A673 (cell line): ENCODE results near the gene SGCA. TPM values are rescaled to one million over a fixed set of nuclear protein-coding genes. Genes with fewer than 3 reads are reported as not detected.

ENCODE experiments used
- BruUV-seq: library from RNA; stranded (reverse); fragments of 400-500 nt; replicated peaks from 2 replicates; lab custom pipeline; 2021; lab: Mats Ljungman, UMichigan
- CTCF ChIA-PET: fragments of 300-600 bp; sonication (Branson Sonifier 250); formaldehyde crosslinking; loops from one replicate; lab custom pipeline; 2022; ENCODE audit warnings: antibody characterized with exemption; lab: Charles Lee
- POLR2A ChIA-PET: fragments of 300-600 bp; sonication (Branson Sonifier 250); formaldehyde crosslinking; loops from one replicate; lab custom pipeline; 2022; ENCODE audit warnings: antibody characterized with exemption; ENCODE audit not compliant: low non-redundant PET; lab: Charles Lee
- DNase-seq: peaks from one replicate; pipeline ENCODE4 v3.0.0-alpha.2; 2015; ENCODE audit warnings: low spot score
- H3K27ac ChIP-seq: fragments of 200-600 bp; sonication (generic); 2 replicates; pipeline ENCODE4 v1.5.1; 2016; ENCODE audit warnings: mixed run types, low read depth, mild to moderate bottlenecking, mixed read lengths, antibody characterized with exemption, low read length; ENCODE audit not compliant: poor library complexity, severe bottlenecking
- H3K27me3 ChIP-seq: fragments of 200-600 bp; sonication (generic); replicated peaks from 2 replicates; pipeline ENCODE4 v1.6.1; 2017; ENCODE audit warnings: mixed run types, low read depth, mild to moderate bottlenecking, mixed read lengths, antibody characterized with exemption, low read length; ENCODE audit not compliant: insufficient read depth, poor library complexity
- H3K36me3 ChIP-seq: fragments of 200-600 bp; sonication (generic); 2 replicates; pipeline ENCODE4 v1.6.1; 2016; ENCODE audit warnings: mixed run types, mild to moderate bottlenecking, mixed read lengths, antibody characterized with exemption, low read length; ENCODE audit not compliant: insufficient read depth, poor library complexity, severe bottlenecking
- H3K4me1 ChIP-seq: fragments of 200-600 bp; sonication (generic); 2 replicates; pipeline ENCODE4 v1.6.1; 2017; ENCODE audit warnings: mixed run types, mild to moderate bottlenecking, mixed read lengths, antibody characterized with exemption, low read length; ENCODE audit not compliant: insufficient read depth, poor library complexity, severe bottlenecking
- H3K4me3 ChIP-seq: fragments of 200-600 bp; sonication (generic); 2 replicates; pipeline ENCODE4 v1.5.1; 2016; ENCODE audit warnings: low read depth, mixed run types, mild to moderate bottlenecking, mixed read lengths, low read length; ENCODE audit not compliant: poor library complexity, severe bottlenecking
- H3K9me3 ChIP-seq: fragments of 200-600 bp; sonication (generic); 2 replicates; pipeline ENCODE4 v1.6.1; 2016; ENCODE audit warnings: mixed run types, low read depth, mild to moderate bottlenecking, mixed read lengths, antibody characterized with exemption, low read length; ENCODE audit not compliant: poor library complexity, severe bottlenecking
- EZH2 ChIP-seq: fragments of 200-600 bp; sonication (generic); IDR thresholded peaks from 2 replicates; pipeline ENCODE4 v1.6.1; 2017; ENCODE audit warnings: borderline replicate concordance, low read depth, mild to moderate bottlenecking, mixed read lengths, antibody characterized with exemption, low read length; ENCODE audit not compliant: poor library complexity, severe bottlenecking
- intact Hi-C: fragments of 100-400 bp; cut with micrococcal nuclease; formaldehyde crosslinking; loops from one replicate; pipeline ENCODE4 v1.10.0; 2022; ENCODE audit not compliant: unreplicated experiment
- total RNA-seq: library from RNA; stranded (reverse); gene quantifications from 2 replicates; pipeline ENCODE4 v1.2.3, GENCODE V29; 2021
- TF ChIP-seq, protein P1 (sequence below): fragments of 300-800, 200-600 bp; sonication (generic); conservative IDR thresholded peaks from 2 replicates; pipeline ENCODE4 v1.5.1; 2017; ENCODE audit warnings: low read depth, mild to moderate bottlenecking, antibody characterized with exemption, low read length, moderate library complexity, mixed read lengths

SGCA gene
- total RNA-seq, 1 experiment from 2014 or later, result not detected

DNA sequence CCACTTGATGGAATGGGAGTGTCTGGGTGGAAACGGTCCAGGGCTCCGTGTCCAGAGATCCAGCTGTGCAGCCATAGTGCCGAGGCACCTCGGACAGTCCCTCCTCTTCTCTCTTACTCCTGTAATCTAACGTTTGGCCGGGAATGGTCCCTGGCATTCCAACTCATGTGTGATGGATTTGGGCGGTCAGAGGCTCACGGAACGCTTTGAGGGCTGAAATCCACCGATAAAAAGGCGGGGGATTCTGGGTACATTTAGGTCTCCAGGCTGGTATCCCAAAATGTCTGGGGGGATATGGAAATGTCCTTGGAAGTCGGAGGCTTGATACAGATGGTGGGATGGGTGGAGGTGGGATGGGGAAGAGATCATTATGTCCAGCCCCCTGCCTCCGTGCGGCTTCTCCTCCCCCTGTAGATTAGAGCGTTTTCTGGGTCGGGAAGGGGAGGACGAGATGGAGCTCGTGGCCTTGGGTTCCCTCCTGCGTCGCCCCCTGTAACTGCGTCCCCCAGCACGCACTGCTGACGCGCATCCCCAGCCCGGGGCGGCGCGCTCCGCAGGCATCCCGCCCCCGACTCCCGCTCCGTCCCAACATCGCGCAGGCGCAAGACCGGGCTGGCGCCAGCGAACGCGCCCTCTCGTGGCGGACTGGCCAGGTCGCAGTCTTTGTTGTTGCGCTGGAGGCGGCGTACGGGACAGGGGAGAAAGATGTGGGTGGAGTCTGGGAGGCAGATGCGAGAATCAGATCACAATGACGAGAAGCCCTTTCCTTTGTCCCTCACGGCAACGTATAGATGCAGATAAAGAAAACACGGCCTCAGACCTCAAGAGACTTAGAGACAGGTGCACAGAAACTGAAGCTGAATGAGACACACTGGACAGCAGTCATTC, 4.5 kb upstream of the SGCA start:
- DNase-seq, result peak; percentile 96
- ChIA-PET POLR2A (no interaction called here), CTCF (interaction anchor here (0.8 to 1.6 kb wide), 5 partner anchors 8 to 67 kb away, joined by 4 to 6 read pairs (median 5); no protein-coding TSS in a partner anchor)
- H3K27me3 ChIP-seq, result no peaks in the 10 kb centered on the region
- peaks cover 5% of the 10 kb centered on the region for H3K4me1 ChIP-seq
- H3K4me3 ChIP-seq, result peak overlapping the region; percentile 47
- no peaks in the 10 kb centered on the region for H3K36me3 ChIP-seq
- peak overlapping the region; percentile 36 for H3K27ac ChIP-seq
- intact Hi-C loops, result loop anchor here (1.0 to 10.0 kb wide), 4 partner anchors 21 to 134 kb away; partner anchors contain the start of gene PDK2
- H3K9me3 ChIP-seq, result no peaks in the 10 kb centered on the region
- BruUV-seq, result no TSS peak
- TF ChIP-seq, protein P1, sequence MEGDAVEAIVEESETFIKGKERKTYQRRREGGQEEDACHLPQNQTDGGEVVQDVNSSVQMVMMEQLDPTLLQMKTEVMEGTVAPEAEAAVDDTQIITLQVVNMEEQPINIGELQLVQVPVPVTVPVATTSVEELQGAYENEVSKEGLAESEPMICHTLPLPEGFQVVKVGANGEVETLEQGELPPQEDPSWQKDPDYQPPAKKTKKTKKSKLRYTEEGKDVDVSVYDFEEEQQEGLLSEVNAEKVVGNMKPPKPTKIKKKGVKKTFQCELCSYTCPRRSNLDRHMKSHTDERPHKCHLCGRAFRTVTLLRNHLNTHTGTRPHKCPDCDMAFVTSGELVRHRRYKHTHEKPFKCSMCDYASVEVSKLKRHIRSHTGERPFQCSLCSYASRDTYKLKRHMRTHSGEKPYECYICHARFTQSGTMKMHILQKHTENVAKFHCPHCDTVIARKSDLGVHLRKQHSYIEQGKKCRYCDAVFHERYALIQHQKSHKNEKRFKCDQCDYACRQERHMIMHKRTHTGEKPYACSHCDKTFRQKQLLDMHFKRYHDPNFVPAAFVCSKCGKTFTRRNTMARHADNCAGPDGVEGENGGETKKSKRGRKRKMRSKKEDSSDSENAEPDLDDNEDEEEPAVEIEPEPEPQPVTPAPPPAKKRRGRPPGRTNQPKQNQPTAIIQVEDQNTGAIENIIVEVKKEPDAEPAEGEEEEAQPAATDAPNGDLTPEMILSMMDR, result peak; percentile 99
- TF ChIP-seq EZH2, result no peak

DNA sequence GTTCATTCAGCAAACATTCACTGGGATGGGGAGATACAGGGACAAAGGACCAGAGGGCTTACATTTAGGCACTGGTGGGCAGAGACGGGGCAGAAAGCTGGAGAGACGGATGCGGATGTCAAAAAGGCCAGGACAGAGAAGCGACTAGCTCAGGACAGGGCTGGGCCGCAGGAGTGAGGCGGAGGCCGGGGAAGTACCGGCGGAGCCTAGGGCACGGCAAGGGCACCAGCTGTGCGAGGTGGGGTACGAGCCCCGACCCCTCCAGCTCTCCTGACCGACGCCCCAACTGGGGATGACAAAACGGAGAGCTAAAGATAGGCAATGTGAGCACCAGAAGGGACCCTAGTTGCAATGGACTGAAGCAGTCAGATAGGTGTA, 3.9 kb upstream of the SGCA start:
- peak overlapping the region; percentile 14 for H3K27ac ChIP-seq

More for the DNA sequence above, 3.9 kb upstream of the SGCA start:
- Histone ChIP-seq H3K4me3 (no peak overlapping the region), H3K36me3 (no peaks in the 10 kb centered on the region), H3K9me3 (no peaks in the 10 kb centered on the region), H3K27me3 (no peaks in the 10 kb centered on the region), H3K4me1 (peaks cover 5% of the 10 kb centered on the region)
- intact Hi-C loops, result loop anchor here (1.0 to 10.0 kb wide), 4 partner anchors 22 to 133 kb away; partner anchors contain the start of gene PDK2
- TF ChIP-seq, protein P1, result no peak
- TF ChIP-seq EZH2, result no peak
- CTCF ChIA-PET, result interaction anchor here (0.8 to 1.6 kb wide), 3 partner anchors 8 to 47 kb away, joined by 4 to 6 read pairs (median 5); no protein-coding TSS in a partner anchor
- POLR2A ChIA-PET, result no interaction called here
- no TSS peak for BruUV-seq
- DNase-seq, result no peak
